GM19193 (cell line): Measurements from ENCODE around the gene NLRC4.

Source experiments
- POLR2A ChIP-seq: IDR thresholded peaks from 4 replicates; pipeline ENCODE4 v1.6.1; 2011; ENCODE audit not compliant: insufficient read depth, insufficient read length; ENCODE audit errors: extremely low read depth

Gene NLRC4

GRCh38 chr2:32192418-32192817, 72.3 kb downstream of the NLRC4 start:
- TF ChIP-seq POLR2A: no peak

DNA sequence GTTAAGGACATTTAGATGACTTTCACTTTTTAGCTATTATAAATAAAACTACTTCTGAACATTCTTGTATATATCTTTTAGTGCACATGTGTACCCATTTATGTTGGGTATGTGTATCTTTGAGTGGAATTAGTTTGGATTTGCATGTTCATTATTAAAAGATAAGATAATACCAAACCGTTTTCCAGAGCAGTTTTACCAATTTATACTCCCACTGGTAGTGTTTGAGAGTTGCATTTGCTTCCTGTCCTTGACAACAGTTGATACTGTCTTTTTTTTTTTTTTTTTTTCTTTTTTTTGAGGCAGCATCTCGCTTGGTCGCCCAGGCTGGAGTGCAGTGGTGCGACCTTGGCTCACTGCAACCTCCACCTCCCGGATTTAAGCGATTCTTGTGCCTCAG, 75.7 kb downstream of the NLRC4 start:
- TF ChIP-seq POLR2A: no peak

DNA sequence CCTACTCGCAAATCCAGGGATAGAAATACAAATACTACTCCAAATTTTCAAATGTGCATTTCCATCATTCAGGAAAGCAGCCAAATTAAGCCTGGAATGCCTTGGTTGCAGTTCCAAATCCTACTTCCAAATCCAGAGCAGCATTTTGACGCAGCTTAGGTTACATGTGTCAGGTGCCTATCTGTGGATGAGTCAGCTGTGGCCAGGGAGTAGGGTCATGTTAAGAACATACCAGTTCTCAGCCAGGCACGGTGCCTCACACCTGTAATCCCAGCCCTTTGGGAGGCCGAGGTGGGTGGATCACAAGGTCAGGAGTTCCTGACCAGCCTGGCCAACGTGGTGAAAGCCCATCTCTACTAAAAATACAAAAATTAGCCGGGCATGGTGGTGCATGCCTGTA, 82.0 kb downstream of the NLRC4 start:
- no peak for TF ChIP-seq POLR2A
